Mammary epithelial cell (primary cell): ENCODE measurements around the gene NAPA.

Experiments used
- EZH2 ChIP-seq: IDR thresholded peaks from 2 replicates; pipeline ENCODE4 v1.6.1; 2012; ENCODE audit warnings: low read length, inconsistent platforms, borderline replicate concordance
- TF ChIP-seq, protein P1 (sequence below), 2 donors: IDR thresholded peaks in 1 of 2; conservative IDR thresholded peaks in 1 of 2; 2 replicates each; pipeline ENCODE4 v1.5.1; 2011 to 2012; ENCODE audit warnings: inconsistent platforms in 2 of 2, low read length in 2 of 2, mild to moderate bottlenecking in 2 of 2, control low read depth in 1 of 2, low read depth in 1 of 2; ENCODE audit not compliant: insufficient read depth in 1 of 2; ENCODE audit errors: extremely low read depth in 1 of 2

DNA sequence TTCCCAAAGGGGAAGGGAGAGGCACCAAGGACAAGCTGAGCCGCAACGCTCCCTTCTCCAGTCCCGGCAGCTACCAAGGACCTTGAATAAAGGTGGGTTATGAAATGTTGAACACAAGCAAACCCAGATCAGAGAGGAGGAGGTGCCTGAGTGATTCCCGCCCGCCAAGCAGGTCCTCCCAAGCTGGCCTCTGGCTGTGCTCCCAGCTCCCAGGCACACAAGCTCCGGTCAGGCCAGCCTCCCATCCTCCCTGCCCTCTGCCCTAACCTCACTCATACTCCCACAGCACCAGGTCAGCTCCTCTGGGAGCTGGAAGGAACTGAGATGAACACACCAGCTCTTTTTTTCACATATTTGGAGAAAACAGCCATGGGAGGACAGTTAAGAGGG lies 3.7 kb downstream of the NAPA start:
- TF ChIP-seq, protein P1, sequence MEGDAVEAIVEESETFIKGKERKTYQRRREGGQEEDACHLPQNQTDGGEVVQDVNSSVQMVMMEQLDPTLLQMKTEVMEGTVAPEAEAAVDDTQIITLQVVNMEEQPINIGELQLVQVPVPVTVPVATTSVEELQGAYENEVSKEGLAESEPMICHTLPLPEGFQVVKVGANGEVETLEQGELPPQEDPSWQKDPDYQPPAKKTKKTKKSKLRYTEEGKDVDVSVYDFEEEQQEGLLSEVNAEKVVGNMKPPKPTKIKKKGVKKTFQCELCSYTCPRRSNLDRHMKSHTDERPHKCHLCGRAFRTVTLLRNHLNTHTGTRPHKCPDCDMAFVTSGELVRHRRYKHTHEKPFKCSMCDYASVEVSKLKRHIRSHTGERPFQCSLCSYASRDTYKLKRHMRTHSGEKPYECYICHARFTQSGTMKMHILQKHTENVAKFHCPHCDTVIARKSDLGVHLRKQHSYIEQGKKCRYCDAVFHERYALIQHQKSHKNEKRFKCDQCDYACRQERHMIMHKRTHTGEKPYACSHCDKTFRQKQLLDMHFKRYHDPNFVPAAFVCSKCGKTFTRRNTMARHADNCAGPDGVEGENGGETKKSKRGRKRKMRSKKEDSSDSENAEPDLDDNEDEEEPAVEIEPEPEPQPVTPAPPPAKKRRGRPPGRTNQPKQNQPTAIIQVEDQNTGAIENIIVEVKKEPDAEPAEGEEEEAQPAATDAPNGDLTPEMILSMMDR (conservative IDR thresholded peaks at IDR 0.05 in 1 of 2, IDR thresholded peaks at IDR 0.05 in 1 of 2; ENCODE audit: extremely low read depth in 1 of 2, insufficient read depth in 1 of 2, low read depth in 1 of 2, low read length in 2 of 2) = no peak
- no peak for TF ChIP-seq EZH2
